Ovary (tissue), 3 donors: ENCODE measurements around the gene SCAMP5.
A peak's percentile ranks its signal among the peaks of the same experiment; 100 is the strongest.

ENCODE experiments used
- CTCF ChIP-seq, 3 donors: fragments of 450-650 bp in 2 of 3; fragments of 200-600 bp in 1 of 3; IDR thresholded peaks; one replicate each; pipeline versions ENCODE4 v1.5.1 to v1.8.0; 2016 to 2022; ENCODE audit warnings: antibody characterized with exemption in 3 of 3, mild to moderate bottlenecking in 1 of 3
- EP300 ChIP-seq: sonication (generic); formaldehyde crosslinking; IDR thresholded peaks from one replicate; pipeline ENCODE4 v1.6.1; 2017; ENCODE audit warnings: antibody characterized with exemption
- POLR2A ChIP-seq: fragments of 450-650 bp; IDR thresholded peaks from one replicate; pipeline ENCODE4 v1.6.1; 2017; ENCODE audit warnings: antibody characterized with exemption, mild to moderate bottlenecking, moderate library complexity
- donor health status: DM: no; HTN: no; CAD: no.

- TF ChIP-seq CTCF (IDR thresholded peaks at IDR 0.05) = no peak
- peak; percentile 75 for TF ChIP-seq POLR2A
- no peak for TF ChIP-seq EP300
Observed at GRCh38 chr15:74956648-74957475, 38.5 kb upstream of the SCAMP5 start, which contains the start of gene RPP25.
